Measurements from ENCODE around the gene RBCK1.

GRCh38 chr20:475463-476357 is 67.6 kb downstream of the RBCK1 start:
- TF ChIP-seq JUN (IDR thresholded peaks at IDR 0.05; ENCODE audit: borderline replicate concordance, insufficient read depth, insufficient read length, low read depth) (no peak), CTCF (IDR thresholded peaks at IDR 0.05; ENCODE audit: extremely low read depth in 1 of 2, insufficient read depth in 1 of 2, low read depth in 1 of 2, low read length in 2 of 2) (no peak), POLR2A (IDR thresholded peaks at IDR 0.05; ENCODE audit: low read depth, low read length) (no peak), EZH2 (IDR thresholded peaks at IDR 0.05; ENCODE audit: borderline replicate concordance, low read depth, low read length, severe bottlenecking) (no peak)

All from endothelial cell of umbilical vein (primary cell).